H1 (cell line): ENCODE measurements around the gene SBF2. TPM values are rescaled to one million over a fixed set of nuclear protein-coding genes. Genes with fewer than 3 reads are reported as not detected.

ENCODE experiments used
- PHF8 ChIP-seq: fragments of 200-600 bp; sonication (generic); conservative IDR thresholded peaks from 2 replicates; pipeline ENCODE4 v1.7.1; 2012; ENCODE audit warnings: low read depth, mild to moderate bottlenecking, inconsistent platforms, low read length, moderate library complexity
- RXRA ChIP-seq: IDR thresholded peaks from 2 replicates; pipeline ENCODE4 v1.6.1; 2011; ENCODE audit warnings: low read depth, mild to moderate bottlenecking, low read length, moderate library complexity; ENCODE audit not compliant: insufficient read depth
- TBP ChIP-seq: IDR thresholded peaks from 2 replicates; pipeline ENCODE4 v1.6.1; 2011; ENCODE audit warnings: low read depth, low read length, improper control_type of control experiment
- polyA plus RNA-seq, 7 experiments: library from polyadenylated mRNA; depleted of rRNA in 3 of 7; stranded (reverse) in 5 of 7; unstranded in 2 of 7; fragments of >200 nt in 5 of 7; fragments of 200-250 nt in 2 of 7; gene quantifications; 1 replicate in 5 of 7; 2 replicates in 1 of 7; 4 replicates in 1 of 7; pipeline versions ENCODE4 v1.2.1 to v1.2.3, GENCODE V29; 2011 to 2013; ENCODE audit warnings: missing spikeins in 2 of 7, mixed read lengths in 2 of 7
- total RNA-seq: library from RNA; stranded (reverse); fragmentation: NEBNext Ultra II Directional; extraction: Animal tissue kit (Norgen Biotek cat#: 25700); gene quantifications from 2 replicates; pipeline ENCODE4 v1.2.1, GENCODE V29; 2021

Gene SBF2
- total and polyA plus RNA-seq, 2 of the 8 experiments (the other 6 are each of a cell fraction or from before 2014, with no cell fraction given): 36.7 to 50.5 TPM

GRCh38 chr11:10329356-10329755 is 35.3 kb upstream of the SBF2 start (continued):
- no peak for TF ChIP-seq RXRA
- TF ChIP-seq TBP: no peak
- no peak for TF ChIP-seq PHF8
